Stimulated activated CD4-positive, alpha-beta T cell treated with anti-CD3 and anti-CD28 coated beads, TNF-alpha, amount 100 ng/mL, for 24 hours (primary cell): ENCODE measurements around the gene MACROD2.

ENCODE experiments used
- DNase-seq, 3 experiments: peaks; one replicate each; pipeline ENCODE4 v3.0.0-alpha.2; 2020; ENCODE audit warnings: low read depth in 3 of 3

Gene MACROD2

GRCh38 chr20:15740046-15740775 lies 1744.9 kb downstream of the MACROD2 start:
- no peak for DNase-seq

DNA sequence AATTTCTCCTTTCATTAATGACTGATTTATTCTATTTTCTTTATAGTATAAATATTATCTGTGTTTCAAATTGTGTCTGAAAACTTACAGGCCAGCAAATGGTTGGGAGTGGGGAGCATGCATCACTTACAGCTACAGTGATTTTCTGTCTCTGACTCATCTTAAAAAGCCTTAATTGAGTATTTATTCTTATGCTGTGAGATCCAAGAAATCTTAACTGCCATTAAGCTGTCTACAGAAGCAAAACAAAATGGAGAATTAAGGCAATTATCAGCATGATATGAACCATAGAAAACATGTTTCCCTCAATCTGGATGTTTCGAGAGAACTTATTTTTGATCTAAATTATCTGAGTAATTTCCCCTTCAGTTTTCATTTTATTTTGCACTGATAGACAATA lies 1746.8 kb downstream of the MACROD2 start:
- no peak for DNase-seq

DNA sequence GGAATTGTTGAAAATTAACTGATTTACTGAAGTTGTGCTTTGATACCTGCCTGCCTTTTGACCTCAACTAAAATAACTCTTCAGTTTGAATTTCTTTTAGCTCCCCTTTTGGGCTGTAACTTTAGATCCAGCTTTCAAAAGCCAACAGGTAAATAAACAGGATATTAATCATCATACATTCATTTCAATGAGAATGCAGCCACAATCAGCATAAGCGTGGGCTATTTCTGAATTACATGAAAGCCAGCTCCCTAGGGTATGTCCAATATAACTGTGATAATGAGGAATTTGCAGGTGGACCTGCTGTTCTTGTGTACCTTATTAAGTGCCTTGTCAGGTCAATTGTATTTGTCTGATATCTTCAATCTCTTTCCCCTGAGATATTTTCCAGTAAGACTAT lies 1747.3 kb downstream of the MACROD2 start:
- no peak for DNase-seq

DNA sequence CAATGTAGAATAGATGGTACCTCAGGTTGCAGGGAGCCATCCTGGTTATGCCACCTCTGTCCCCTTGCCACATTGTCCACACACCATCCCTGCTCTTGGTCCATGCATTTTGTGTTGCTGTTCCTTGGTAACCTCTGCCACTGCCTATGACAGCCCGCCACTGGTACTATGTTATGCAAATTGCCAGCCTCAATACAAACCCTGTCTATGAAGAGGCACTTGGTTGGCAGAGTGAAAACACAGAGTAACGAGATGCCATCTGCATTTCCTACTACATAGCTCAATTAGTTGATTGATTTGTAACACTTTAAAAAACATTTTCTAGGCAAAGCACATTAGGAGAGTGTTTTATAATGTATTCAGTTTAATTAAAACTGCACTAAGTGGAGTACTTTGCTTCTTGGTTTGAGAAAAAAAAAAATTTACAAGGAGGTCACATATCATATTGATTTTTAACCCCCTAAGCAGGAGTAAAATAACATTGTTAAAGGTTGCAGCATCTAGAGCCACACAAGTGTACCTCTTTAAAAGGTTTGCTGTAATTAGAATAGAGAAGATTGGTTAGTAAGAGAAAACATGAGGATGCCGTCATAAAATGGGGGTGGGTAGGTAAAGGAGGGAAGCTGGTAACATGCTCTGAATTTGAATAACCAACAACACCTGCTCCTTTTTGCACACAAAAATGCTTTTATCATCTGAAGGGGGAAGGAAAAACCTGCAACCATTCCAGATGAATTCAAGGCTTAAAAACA lies 1760.9 kb downstream of the MACROD2 start:
- DNase-seq = no peak

DNA sequence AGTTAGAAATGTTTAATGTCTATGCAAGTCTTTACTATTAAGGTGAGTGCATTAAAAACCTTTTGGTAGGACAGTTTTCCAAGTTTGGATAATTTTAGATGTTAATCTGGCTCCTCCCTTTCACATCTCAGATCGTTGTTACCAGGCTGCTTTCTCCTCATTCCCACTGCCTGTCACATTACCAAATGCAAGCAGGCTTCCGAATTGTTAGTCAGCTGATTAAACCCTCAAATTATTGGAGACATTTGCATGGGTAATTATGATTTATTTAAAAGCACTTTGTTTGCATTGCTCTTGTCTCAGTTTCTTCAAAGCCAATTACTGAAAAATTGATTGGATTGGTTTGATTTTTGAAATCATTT lies 1761.4 kb downstream of the MACROD2 start:
- DNase-seq = no peak

GRCh38 chr20:15759594-15759993 lies 1764.3 kb downstream of the MACROD2 start:
- DNase-seq = no peak

DNA sequence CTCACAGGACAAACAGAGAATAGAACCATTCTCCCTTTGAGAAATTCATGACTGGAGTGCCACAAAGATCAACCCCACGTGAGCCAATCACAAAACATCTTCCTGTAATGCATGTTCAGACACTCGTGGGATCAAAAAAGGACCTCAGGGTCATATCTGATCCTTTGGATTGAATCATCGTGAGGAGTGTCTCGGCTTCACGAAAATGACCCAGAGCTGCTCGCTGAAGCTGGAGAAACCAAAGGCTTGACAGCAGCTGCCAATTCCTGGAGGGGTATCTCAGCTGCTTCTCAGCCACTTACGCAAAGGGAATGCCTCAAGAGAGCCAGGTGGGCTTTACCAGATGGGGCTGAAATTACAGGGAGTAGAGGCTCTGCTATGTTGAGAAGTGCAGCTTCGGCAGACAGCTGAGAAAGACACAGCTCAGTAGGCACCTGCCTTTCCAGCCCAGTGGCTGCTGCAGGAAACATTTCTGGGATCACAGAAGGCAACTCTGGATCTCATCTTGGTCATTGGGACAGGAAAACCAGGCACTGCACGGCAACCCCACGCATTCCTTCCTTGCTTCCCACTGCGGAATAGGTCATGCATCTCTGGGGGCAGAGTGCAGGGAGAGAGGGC lies 1764.8 kb downstream of the MACROD2 start:
- no peak for DNase-seq

DNA sequence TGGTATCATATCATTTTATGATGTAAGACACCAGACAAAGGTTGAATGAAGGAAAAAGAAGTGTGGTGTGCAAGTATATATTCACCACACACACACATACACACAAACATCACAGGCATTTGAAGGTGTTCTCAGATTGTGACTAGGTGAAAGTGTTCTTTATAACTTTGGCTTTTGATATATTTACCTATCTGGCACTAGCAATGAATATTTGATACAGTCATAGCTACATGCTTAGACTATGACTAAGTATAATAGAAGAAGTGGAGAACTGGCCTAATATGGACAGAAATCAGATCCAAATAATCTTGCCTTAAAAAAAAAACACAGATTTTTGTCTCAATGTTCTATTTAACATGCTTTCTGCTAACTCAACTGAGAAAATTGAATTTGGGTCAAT lies 1768.0 kb downstream of the MACROD2 start:
- DNase-seq = no peak

GRCh38 chr20:15767586-15767985 lies 1772.3 kb downstream of the MACROD2 start:
- DNase-seq = no peak

DNA sequence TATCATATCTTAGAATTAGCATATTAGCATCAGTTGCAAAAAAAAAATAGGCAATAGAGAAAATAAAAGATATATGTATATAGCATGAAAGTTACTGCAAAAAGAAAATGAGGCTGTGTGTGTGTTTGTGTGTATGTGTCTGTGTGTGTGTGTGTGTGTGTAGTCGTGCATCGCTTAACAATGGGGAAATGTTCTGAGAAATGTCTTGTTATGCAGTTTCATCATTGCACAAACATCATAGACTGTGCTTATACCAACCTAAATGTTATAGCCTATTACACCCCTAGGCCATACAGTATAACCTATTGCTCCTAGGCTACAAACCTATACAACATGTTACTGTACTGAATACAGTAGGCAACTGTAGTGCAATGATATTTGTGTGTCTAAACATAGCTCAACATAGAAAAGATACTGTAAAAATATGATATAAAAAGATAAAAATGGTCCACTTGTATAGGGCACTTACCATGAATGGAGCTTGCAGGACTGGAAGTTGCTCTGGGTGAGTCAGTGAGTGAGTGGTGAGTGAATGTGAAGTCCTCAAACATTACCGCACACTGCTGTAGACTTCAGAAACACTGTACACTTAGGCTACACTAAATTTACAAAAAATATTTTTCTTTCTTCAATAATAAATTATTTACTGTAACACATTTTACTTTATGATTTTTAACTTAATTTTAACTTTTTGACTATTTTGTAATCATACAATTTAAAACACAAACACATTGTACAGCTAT lies 1772.9 kb downstream of the MACROD2 start:
- no peak for DNase-seq

DNA sequence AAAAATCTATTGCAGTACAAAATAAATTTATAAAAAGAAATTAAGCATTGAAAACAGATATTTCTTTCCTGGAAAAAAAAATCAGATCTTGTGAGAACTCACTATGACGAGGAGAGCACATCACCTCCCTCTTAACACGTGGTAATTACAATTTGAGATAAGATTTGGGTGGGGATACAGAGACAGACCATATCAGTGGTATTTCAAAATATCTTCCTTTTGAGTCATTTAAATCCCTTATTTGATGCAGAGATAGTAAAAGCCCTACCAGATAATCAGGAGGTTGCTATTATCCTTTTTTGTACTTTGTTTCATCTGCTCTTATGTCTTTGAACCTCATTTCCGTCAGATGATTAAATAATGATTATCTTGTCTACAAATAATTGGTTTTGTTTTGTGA lies 1777.5 kb downstream of the MACROD2 start:
- no peak for DNase-seq

GRCh38 chr20:15774926-15775325 lies 1779.6 kb downstream of the MACROD2 start:
- no peak for DNase-seq

DNA sequence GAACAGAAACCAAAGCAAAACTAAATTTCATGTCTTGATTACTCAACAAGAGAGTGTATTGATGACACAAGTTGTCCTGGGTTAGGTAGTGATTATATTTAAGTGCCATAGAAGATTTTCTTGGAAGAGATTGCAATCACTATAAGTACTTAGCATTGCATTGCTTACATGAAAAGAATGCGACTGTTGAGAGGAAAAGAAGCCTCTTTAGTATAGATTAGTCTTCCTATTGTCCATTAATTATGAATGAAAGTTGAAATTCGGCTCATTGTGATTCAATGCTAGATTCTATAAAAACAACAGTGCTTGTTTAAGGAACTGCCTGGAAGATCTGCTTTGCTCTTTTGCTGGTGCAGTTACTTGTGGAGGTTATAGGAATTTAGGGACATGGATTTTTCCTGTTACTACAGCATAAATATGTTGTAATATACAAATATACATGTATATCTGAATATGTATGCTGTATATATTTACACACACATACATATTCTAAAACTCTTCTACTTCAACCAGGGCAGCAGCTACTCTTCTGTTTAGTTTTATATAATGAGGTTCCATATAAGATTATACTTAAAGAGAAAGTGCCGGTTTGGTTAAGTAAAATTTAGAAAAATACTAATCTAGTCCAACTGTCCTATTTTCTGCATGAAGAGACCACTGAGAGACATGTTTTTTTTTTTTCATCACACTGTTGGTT lies 1781.6 kb downstream of the MACROD2 start:
- DNase-seq = no peak

DNA sequence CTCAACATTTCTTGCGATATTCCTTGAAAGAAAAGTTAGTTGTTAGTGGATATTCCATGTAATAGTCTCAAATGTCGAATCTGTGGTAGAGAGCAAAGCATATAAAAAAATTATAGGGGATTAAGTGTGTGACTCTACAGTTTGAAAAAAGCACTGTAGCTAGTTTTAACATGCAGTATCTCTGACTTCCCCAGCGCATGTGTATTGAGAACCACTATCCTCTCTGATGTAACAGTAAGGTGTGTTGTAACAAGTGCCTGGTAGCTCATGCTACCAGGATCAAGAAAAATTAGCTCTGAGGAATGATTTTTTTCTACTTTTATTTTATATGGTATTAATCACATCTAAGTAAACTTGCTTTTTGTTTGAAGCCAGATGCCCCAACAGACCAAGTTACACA lies 1788.7 kb downstream of the MACROD2 start:
- DNase-seq = no peak

- no peak for DNase-seq
These were observed 1793.8 kb downstream of the MACROD2 start for GRCh38 chr20:15789079-15789478.

GRCh38 chr20:15792855-15793254 lies 1797.5 kb downstream of the MACROD2 start:
- DNase-seq = no peak

DNA sequence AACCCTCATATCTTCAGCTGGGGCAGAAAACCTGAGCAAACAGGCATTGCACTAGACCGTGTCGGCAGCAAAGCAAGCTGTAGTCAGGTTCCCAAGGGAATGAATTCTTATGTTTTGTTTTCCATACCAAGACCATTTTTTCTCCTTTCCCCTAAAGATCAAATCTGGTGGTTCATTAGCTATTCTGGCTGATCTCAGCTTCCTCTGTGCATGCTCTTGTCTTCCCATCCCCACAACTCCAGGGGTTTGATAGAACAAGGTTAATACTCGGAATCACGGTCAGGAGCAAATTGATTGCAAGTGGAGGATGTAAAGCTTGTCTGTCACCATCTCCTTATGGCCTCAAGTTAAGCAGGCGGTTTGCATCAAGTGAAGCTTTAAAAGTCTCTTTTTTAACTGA lies 1799.1 kb downstream of the MACROD2 start:
- DNase-seq = no peak

DNA sequence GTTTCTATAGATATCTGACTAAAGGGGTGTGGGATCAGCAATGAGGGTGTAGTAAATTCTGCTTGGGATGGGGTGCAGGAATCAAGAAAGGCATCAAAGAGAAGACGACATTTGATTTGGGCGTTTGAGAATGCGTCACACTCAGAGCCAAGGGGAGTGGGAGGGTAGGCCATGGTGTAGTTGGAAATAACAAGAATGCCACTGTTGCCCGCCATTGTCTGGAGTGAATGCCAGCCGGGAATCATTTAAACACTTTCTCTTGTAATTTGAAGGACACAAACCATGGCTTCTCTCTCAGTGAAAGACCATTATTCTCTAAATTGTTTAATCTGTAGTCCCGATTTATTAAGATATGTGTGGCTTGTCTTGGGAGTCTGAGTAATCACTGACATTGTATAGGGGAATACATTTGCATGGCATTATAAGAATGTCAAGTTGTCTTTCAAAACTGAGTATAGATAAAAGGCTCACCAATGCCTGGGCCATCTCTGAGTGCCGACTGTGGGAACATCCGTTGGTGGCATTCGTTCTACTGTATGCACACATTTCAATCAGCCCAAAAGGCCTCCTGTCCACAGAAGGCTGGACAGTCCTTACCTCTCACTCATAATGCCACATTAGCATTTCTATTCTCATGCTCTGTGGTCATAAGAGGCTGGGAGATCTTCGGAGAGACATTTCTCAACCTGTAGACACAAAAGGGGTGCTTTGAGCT lies 1800.1 kb downstream of the MACROD2 start:
- DNase-seq = no peak

DNA sequence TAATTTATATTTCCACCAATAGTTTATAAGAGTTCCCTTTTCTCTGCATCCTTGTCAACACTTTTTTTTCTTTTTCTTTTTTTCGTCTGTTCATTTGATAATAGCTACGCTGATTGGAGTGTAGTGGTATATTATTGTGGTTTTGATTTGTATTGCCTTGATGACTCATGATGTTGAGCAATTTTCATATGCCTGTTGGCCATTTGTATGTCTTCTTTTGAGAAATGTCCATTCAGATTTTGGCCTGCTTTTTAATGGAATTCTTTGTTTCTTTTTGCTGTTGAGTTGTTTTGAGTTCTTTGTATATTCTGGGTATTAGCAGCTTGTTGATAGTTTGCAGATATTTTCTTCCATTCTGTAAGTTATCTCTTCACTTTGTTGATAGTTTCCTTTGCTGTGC lies 1804.6 kb downstream of the MACROD2 start:
- no peak for DNase-seq

DNA sequence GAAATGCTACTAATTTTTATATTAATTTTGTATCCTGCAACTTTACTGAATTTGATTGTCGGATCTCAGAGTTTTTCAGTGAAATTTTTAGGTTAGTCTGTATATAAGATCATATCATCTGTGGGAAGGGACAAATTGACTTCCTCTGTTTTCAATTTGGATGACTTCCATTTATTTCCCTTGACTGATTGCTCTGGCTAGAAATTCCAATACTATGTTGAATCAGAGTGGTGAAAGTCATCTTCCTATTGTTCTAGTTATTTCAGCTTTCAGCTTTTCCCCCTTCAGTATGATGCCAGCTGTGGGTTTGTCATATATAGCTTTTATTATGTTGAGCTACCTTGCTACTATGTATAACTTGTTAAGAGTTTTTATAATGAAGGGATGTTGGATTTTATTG lies 1806.7 kb downstream of the MACROD2 start:
- no peak for DNase-seq

DNA sequence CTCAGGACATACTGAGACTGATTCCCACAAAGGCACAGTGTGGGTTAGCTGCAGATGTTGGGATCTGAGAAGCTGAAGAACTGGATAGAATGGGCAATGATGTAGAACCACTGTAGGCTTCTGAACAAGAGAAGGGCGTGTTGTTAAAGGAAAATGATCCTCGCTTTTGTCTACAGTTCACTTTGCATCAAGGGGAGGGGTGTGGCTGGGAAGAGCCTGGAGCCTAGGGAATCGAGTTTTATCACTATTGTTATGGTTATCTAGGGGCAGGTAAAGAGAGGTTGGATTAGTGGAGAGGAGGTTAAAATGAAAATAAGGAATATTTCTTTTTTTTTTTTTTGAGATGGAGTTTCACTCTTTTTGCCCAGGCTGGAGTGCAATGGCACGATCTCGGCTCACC lies 1809.8 kb downstream of the MACROD2 start:
- no peak for DNase-seq
